NCI-H748 treated with DMSO at 0.1 percent for 48 hours (cell line): ENCODE results near the gene GRAP.

Experiments used
- DNase-seq: peaks from one replicate; lab custom pipeline; 2025; lab: John Stamatoyannopoulos, UW

Gene GRAP

GRCh38 chr17:19002805-19003542 lies 43.8 kb downstream of the GRAP start:
- no peak for DNase-seq

- DNase-seq, result no peak
Observed at GRCh38 chr17:19001907-19002590, 44.7 kb downstream of the GRAP start.

GRCh38 chr17:19000531-19001325 lies 46.0 kb downstream of the GRAP start:
- DNase-seq, result no peak

- no peak for DNase-seq
Observed at GRCh38 chr17:18999911-19000310, 46.8 kb downstream of the GRAP start.

GRCh38 chr17:18999394-18999793 lies 47.4 kb downstream of the GRAP start:
- no peak for DNase-seq

GRCh38 chr17:18997650-18998196 lies 49.0 kb downstream of the GRAP start:
- no peak for DNase-seq

- DNase-seq, result no peak
Observed at GRCh38 chr17:18996458-18996857, 50.3 kb downstream of the GRAP start.

GRCh38 chr17:18995220-18995619 lies 51.5 kb downstream of the GRAP start:
- no peak for DNase-seq

- DNase-seq, result no peak
Observed at GRCh38 chr17:18994631-18995030, 52.1 kb downstream of the GRAP start.

GRCh38 chr17:18993905-18994526 lies 52.7 kb downstream of the GRAP start:
- DNase-seq, result no peak

- DNase-seq, result no peak
Observed at GRCh38 chr17:18992454-18993130, 54.2 kb downstream of the GRAP start.

- no peak for DNase-seq
Observed at GRCh38 chr17:18991531-18992315, 55.0 kb downstream of the GRAP start.

- no peak for DNase-seq
Observed at GRCh38 chr17:18990331-18990730, 56.4 kb downstream of the GRAP start.

GRCh38 chr17:18988546-18989173 lies 58.1 kb downstream of the GRAP start:
- DNase-seq, result no peak

GRCh38 chr17:18987862-18988545 lies 58.8 kb downstream of the GRAP start:
- no peak for DNase-seq

GRCh38 chr17:18987230-18987610 lies 59.5 kb downstream of the GRAP start:
- no peak for DNase-seq

GRCh38 chr17:18986541-18987229 lies 60.1 kb downstream of the GRAP start:
- no peak for DNase-seq

GRCh38 chr17:18985475-18985874 lies 61.3 kb downstream of the GRAP start:
- no peak for DNase-seq
